ENCODE measurements around the gene FAM83B.
A peak's percentile ranks its signal among the peaks of the same experiment; 100 is the strongest.

Gene FAM83B

GRCh38 chr6:54877713-54878317 lies 31.2 kb downstream of the FAM83B start:
- Histone ChIP-seq H3K9me3 (ENCODE audit: low read length) (no peaks in the 10 kb centered on the region), H4K20me1 (ENCODE audit: insufficient read depth, low read length) (no peaks in the 10 kb centered on the region), H2AFZ (ENCODE audit: low read length) (no peak overlapping the region), H3K9me2 (ENCODE audit: low read depth, low read length) (no peaks in the 10 kb centered on the region), H3K4me2 (ENCODE audit: low read length) (no peak overlapping the region), H3K36me3 (ENCODE audit: insufficient read depth, low read length) (no peaks in the 10 kb centered on the region), H3K27ac (ENCODE audit: low read depth, low read length, poor library complexity, severe bottlenecking) (no peak overlapping the region), H3K4me1 (ENCODE audit: insufficient read depth, low read length, severe bottlenecking) (no peaks in the 10 kb centered on the region), H3K79me2 (ENCODE audit: insufficient read depth, low read length) (no peaks in the 10 kb centered on the region), H3K27me3 (ENCODE audit: insufficient read depth, low read length) (no peaks in the 10 kb centered on the region), H3F3A (ENCODE audit: insufficient read depth, low read length) (no peaks in the 10 kb centered on the region), H3K4me3 (ENCODE audit: low read depth, low read length, poor library complexity, severe bottlenecking) (no peak overlapping the region), H3K9ac (ENCODE audit: low read length) (no peak overlapping the region)
- TF ChIP-seq EZH2 (IDR thresholded peaks at IDR 0.05; ENCODE audit: borderline replicate concordance, low read length) (no peak), CTCF (IDR thresholded peaks at IDR 0.05; ENCODE audit: low read length) (no peak)

GRCh38 chr6:54878718-54879117 lies 32.1 kb downstream of the FAM83B start:
- no peaks in the 10 kb centered on the region for H3K36me3 ChIP-seq (ENCODE audit: insufficient read depth, low read length)
- no peaks in the 10 kb centered on the region for H3K27me3 ChIP-seq (ENCODE audit: insufficient read depth, low read length)
- H3K27ac ChIP-seq (ENCODE audit: low read depth, low read length, poor library complexity, severe bottlenecking): no peak overlapping the region
- no peak overlapping the region for H3K4me3 ChIP-seq (ENCODE audit: low read depth, low read length, poor library complexity, severe bottlenecking)
- no peak overlapping the region for H3K4me2 ChIP-seq (ENCODE audit: low read length)
- H4K20me1 ChIP-seq (ENCODE audit: insufficient read depth, low read length): no peaks in the 10 kb centered on the region
- H3K9ac ChIP-seq (ENCODE audit: low read length): no peak overlapping the region
- no peaks in the 10 kb centered on the region for H3K9me2 ChIP-seq (ENCODE audit: low read depth, low read length)
- TF ChIP-seq CTCF (IDR thresholded peaks at IDR 0.05; ENCODE audit: low read length): peak; percentile 30; the same call in 1 of the 2 replicates
- no peak for TF ChIP-seq EZH2 (IDR thresholded peaks at IDR 0.05; ENCODE audit: borderline replicate concordance, low read length)
- H2AFZ ChIP-seq (ENCODE audit: low read length): no peak overlapping the region
- no peaks in the 10 kb centered on the region for H3K4me1 ChIP-seq (ENCODE audit: insufficient read depth, low read length, severe bottlenecking)
- H3F3A ChIP-seq (ENCODE audit: insufficient read depth, low read length): no peaks in the 10 kb centered on the region
- no peaks in the 10 kb centered on the region for H3K79me2 ChIP-seq (ENCODE audit: insufficient read depth, low read length)
- no peaks in the 10 kb centered on the region for H3K9me3 ChIP-seq (ENCODE audit: low read length)

- Histone ChIP-seq H3F3A (ENCODE audit: insufficient read depth, low read length) (no peaks in the 10 kb centered on the region), H3K27me3 (ENCODE audit: insufficient read depth, low read length) (no peaks in the 10 kb centered on the region), H3K4me3 (ENCODE audit: low read depth, low read length, poor library complexity, severe bottlenecking) (no peak overlapping the region), H3K4me2 (ENCODE audit: low read length) (no peak overlapping the region), H2AFZ (ENCODE audit: low read length) (no peak overlapping the region), H3K9me2 (ENCODE audit: low read depth, low read length) (no peaks in the 10 kb centered on the region), H3K27ac (ENCODE audit: low read depth, low read length, poor library complexity, severe bottlenecking) (no peak overlapping the region), H4K20me1 (ENCODE audit: insufficient read depth, low read length) (no peaks in the 10 kb centered on the region), H3K36me3 (ENCODE audit: insufficient read depth, low read length) (no peaks in the 10 kb centered on the region), H3K79me2 (ENCODE audit: insufficient read depth, low read length) (no peaks in the 10 kb centered on the region), H3K9me3 (ENCODE audit: low read length) (no peaks in the 10 kb centered on the region), H3K9ac (ENCODE audit: low read length) (no peak overlapping the region), H3K4me1 (ENCODE audit: insufficient read depth, low read length, severe bottlenecking) (no peaks in the 10 kb centered on the region)
- TF ChIP-seq CTCF (IDR thresholded peaks at IDR 0.05; ENCODE audit: low read length) (no peak), EZH2 (IDR thresholded peaks at IDR 0.05; ENCODE audit: borderline replicate concordance, low read length) (no peak)
Observed at GRCh38 chr6:54879188-54879985, 32.8 kb downstream of the FAM83B start.
